Activated CD4-positive, alpha-beta T cell treated with anti-CD3 and anti-CD28 coated beads, Interleukin-2, amount 10 ng/mL, durations not matched to agents 7 days and 5 days (primary cell): ENCODE data around the gene RCAN1. TPM values are rescaled to one million over a fixed set of nuclear protein-coding genes. Genes with fewer than 3 reads are reported as not detected.
A peak's percentile ranks its signal among the peaks of the same experiment; 100 is the strongest.
"Not testable (repeated sequence)": the region's sequence is repeated elsewhere in the genome, so short reads cannot be mapped to it uniquely, and the experiment has no call there.

Experiments used
- CTCF ChIA-PET: fragments of 350-600 bp; sonication (Branson Sonifier 250); formaldehyde crosslinking; loops from one replicate; lab custom pipeline; 2021; ENCODE audit warnings: antibody characterized with exemption; lab: Charles Lee
- POLR2A ChIA-PET: fragments of 350-600 bp; sonication (Branson Sonifier 250); formaldehyde crosslinking; loops from one replicate; lab custom pipeline; 2021; ENCODE audit warnings: antibody characterized with exemption; lab: Charles Lee
- DNase-seq: peaks from one replicate; pipeline ENCODE4 v3.0.0-alpha.2; 2020
- H3K27ac Mint-ChIP-seq: one replicate; pipeline ENCODE4 v1.8.0; 2021; ENCODE audit warnings: mild to moderate bottlenecking, moderate library complexity, mixed read lengths
- H3K27me3 Mint-ChIP-seq: one replicate; pipeline ENCODE4 v1.8.0; 2021; ENCODE audit warnings: mixed read lengths
- H3K36me3 Mint-ChIP-seq: one replicate; pipeline ENCODE4 v1.8.0; 2021; ENCODE audit warnings: low read depth, mixed read lengths
- H3K4me1 Mint-ChIP-seq: one replicate; pipeline ENCODE4 v1.8.0; 2021; ENCODE audit warnings: mixed read lengths
- H3K4me3 Mint-ChIP-seq: one replicate; pipeline ENCODE4 v1.8.0; 2021; ENCODE audit warnings: mild to moderate bottlenecking, moderate library complexity, mixed read lengths
- H3K9me3 Mint-ChIP-seq: one replicate; pipeline ENCODE4 v1.8.0; 2021; ENCODE audit warnings: mixed read lengths
- total RNA-seq, 2 experiments: library from RNA; stranded (reverse); gene quantifications; one replicate each; pipeline ENCODE4 v1.2.3, GENCODE V29; 2021

RCAN1 gene
- total RNA-seq, 2 experiments from 2014 or later: 8.0 to 8.2 TPM

DNA sequence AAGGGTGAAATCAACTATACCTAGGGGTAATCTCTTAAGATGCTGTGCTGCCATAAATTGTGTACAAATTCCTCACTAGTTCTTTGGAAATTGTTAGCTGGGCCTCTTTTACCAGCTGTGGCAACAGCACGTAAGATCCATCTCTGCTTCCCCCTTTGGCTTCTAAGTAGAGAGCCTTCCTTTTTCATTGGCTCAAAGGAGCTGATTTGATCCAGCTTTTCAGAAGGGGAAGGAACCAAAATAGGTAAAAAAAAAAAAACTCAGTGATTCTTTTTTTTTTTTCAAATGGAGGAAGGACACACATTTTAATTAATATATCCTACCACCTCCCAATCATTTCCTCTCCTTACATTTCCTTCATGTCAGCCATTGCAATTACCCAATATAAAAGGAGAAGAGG lies 4.0 kb upstream of the RCAN1 start:
- CTCF ChIA-PET: interaction anchor here (1.4 to 1.6 kb wide), 2 partner anchors 16 to 18 kb away, joined by 3 to 7 read pairs; no protein-coding TSS in a partner anchor
- no peaks in the 10 kb centered on the region for H3K9me3 Mint-ChIP-seq
- peaks cover 17% of the 10 kb centered on the region for H3K27me3 Mint-ChIP-seq
- no peaks in the 10 kb centered on the region for H3K36me3 Mint-ChIP-seq
- peaks cover 7% of the 10 kb centered on the region for H3K4me1 Mint-ChIP-seq
- POLR2A ChIA-PET: no interaction called here
- no peak for DNase-seq
- H3K27ac Mint-ChIP-seq: no peak overlapping the region
- no peak overlapping the region for H3K4me3 Mint-ChIP-seq

DNA sequence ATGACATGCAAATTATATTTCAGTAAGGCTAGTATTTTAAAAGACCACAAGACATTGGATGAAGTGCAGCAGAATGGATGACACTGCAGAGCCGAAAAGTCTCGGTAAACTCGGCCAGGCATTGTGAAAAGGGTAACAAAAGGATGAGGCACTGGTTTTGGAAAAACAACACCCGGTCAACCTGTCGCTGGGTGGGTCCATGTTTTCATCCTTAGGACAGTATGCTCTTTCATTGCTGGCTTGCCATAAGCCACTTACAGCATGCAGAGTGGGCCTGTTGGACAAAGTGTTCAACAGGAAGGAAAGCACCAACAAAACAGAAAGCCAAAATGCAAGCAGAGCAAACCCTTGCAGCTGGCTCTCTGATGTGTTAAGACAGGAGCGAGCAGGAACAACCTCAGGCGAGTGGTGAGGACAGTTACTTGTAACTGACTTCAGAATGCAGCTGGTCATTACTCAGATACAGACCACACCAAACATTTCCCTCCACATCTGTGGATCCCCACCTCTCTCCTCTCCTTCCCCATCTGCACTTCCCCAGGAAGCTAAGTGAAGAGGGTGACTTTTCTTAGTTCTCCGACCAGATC lies 2.9 kb upstream of the RCAN1 start:
- Mint-ChIP-seq H3K4me3 (no peak overlapping the region), H3K27me3 (peaks cover 16% of the 10 kb centered on the region), H3K4me1 (peaks cover 15% of the 10 kb centered on the region), H3K27ac (no peak overlapping the region), H3K36me3 (no peaks in the 10 kb centered on the region), H3K9me3 (no peaks in the 10 kb centered on the region)
- ChIA-PET CTCF (interaction anchor here (1.4 to 1.6 kb wide), 2 partner anchors 15 to 19 kb away, joined by 3 to 7 read pairs; no protein-coding TSS in a partner anchor), POLR2A (no interaction called here)
- no peak for DNase-seq

DNA sequence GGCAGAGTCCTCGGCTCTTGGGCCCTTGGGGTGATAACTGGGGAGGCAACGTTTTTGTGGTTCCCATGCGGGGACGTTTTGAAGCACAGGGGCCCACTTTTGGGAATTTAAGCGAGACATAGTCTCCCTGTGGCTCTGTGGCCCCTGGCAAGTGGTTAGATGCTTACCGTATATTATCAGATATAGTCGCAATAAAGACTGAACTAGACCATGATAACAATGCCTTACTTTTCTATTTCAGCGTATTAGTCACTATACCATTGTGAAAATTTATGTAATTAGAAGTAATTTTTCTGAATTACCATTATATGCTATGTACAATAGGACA lies 538 bp upstream of the RCAN1 start:
- Mint-ChIP-seq H3K4me1 (peaks cover 26% of the 10 kb centered on the region), H3K9me3 (no peaks in the 10 kb centered on the region), H3K4me3 (peak overlapping the region; percentile 88), H3K36me3 (no peaks in the 10 kb centered on the region), H3K27ac (peak overlapping the region; percentile 90), H3K27me3 (peaks cover 18% of the 10 kb centered on the region)
- CTCF ChIA-PET: interaction anchor here (0.8 to 2.1 kb wide), 4 partner anchors 10 to 33 kb away, joined by 3 to 7 read pairs (median 4); no protein-coding TSS in a partner anchor
- DNase-seq: no peak
- POLR2A ChIA-PET: interaction anchor here (0.5 kb wide), 1 partner anchor 728 kb away, joined by 3 read pairs; no protein-coding TSS in a partner anchor

DNA sequence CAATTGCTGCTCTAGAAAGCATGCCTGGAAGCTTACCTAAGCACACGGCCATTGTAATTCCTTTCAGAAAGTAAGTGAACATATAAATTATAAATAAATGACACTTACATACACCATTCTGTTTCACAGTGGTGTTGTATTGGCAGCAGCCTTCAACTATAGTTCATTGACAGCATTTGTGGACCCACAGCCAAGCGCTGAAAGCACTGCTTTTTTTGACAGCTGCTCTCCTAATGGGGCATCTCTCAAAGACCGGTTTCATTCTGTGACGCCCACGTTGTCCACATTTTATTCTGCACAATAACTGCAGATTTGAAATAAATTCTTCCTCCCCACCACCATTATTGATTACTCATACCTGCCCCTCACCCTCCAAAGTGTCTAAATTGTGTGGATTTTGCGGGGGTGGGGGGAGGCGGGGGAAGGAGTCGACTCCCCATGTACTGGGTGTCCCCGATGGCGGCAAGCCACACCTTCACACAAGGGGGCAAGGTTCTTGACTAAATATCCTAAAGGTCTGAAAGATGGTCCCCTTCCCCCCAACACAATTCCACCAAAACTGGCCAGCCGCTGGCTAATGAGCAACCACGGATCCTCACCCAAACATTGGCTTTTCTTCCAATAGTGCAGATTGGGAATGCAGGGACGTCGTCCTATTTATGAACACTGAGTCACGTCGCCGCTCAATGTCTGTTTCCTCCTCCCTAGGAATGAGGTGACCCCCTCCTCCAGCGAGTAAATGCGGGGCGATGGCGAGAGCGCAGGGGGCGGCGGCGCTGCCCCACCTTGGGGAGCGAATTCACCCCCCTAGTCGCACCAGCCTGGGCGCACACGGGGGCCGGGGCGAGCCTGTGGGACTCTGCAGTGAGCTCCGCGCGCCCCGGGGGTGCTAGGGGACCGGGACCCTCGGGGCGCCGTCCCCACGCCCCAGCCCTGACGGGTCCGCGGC lies 960 bp downstream of the RCAN1 start:
- POLR2A ChIA-PET: no interaction called here
- H3K36me3 Mint-ChIP-seq: no peaks in the 10 kb centered on the region
- peak overlapping the region; percentile 79 for H3K27ac Mint-ChIP-seq
- H3K4me1 Mint-ChIP-seq: peaks cover 26% of the 10 kb centered on the region
- no peaks in the 10 kb centered on the region for H3K9me3 Mint-ChIP-seq
- H3K4me3 Mint-ChIP-seq: peak overlapping the region; percentile 80
- CTCF ChIA-PET: interaction anchor here (1.0 to 3.8 kb wide), 4 partner anchors 9 to 31 kb away, joined by 3 to 12 read pairs (median 4); no protein-coding TSS in a partner anchor
- no peak for DNase-seq
- peaks cover 18% of the 10 kb centered on the region for H3K27me3 Mint-ChIP-seq

DNA sequence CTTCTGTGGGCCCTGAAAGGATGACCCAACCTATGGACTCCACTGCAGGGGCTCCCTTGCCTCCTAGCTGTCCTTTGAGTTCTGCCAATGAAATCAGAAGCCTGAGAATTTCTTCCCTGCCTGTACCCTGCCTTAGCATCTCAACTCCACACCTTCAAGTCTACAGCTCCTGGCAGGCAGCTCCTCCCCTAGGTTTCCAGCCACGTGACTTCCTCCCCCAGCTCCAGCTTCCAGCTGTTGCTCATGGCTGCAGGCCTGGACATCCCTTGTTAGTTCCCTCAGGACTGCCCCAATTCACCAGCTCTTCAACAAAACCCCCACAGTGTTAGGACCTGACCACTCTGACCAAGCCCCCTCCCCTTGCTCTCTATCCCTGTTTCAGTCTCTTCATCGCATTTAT lies 2.4 kb downstream of the RCAN1 start:
- H3K36me3 Mint-ChIP-seq: no peaks in the 10 kb centered on the region
- CTCF ChIA-PET: interaction anchor here (3.8 kb wide), 1 partner anchor 10 kb away, joined by 12 read pairs; no protein-coding TSS in a partner anchor
- H3K9me3 Mint-ChIP-seq: no peaks in the 10 kb centered on the region
- POLR2A ChIA-PET: no interaction called here
- H3K27me3 Mint-ChIP-seq: peaks cover 18% of the 10 kb centered on the region
- peaks cover 26% of the 10 kb centered on the region for H3K4me1 Mint-ChIP-seq
- H3K4me3 Mint-ChIP-seq: no peak overlapping the region
- no peak for DNase-seq
- H3K27ac Mint-ChIP-seq: no peak overlapping the region

DNA sequence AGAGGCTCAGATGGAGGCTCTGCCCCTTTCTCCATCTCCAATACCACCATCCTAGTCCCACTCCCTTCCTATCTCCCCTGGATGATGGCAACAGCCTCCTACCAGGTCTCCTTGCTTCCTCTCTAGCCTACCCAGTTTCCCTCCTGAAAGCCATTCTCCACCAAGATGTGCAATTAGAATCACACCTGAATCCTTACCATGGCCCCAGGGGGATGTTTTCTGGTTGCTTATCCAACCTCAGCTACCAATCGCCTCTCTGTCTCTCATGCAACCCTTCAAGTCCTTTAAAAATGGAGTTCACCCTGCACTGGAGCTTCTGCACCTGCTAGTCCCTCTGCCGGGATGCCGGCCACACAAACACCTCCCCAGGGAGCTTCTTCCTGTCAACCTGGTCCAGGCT lies 2.9 kb downstream of the RCAN1 start:
- Mint-ChIP-seq H3K4me3 (no peak overlapping the region), H3K36me3 (no peaks in the 10 kb centered on the region), H3K27ac (no peak overlapping the region), H3K4me1 (peaks cover 26% of the 10 kb centered on the region), H3K9me3 (no peaks in the 10 kb centered on the region), H3K27me3 (peaks cover 18% of the 10 kb centered on the region)
- CTCF ChIA-PET: interaction anchor here (3.8 kb wide), 1 partner anchor 10 kb away, joined by 12 read pairs; no protein-coding TSS in a partner anchor
- POLR2A ChIA-PET: no interaction called here
- DNase-seq: no peak

DNA sequence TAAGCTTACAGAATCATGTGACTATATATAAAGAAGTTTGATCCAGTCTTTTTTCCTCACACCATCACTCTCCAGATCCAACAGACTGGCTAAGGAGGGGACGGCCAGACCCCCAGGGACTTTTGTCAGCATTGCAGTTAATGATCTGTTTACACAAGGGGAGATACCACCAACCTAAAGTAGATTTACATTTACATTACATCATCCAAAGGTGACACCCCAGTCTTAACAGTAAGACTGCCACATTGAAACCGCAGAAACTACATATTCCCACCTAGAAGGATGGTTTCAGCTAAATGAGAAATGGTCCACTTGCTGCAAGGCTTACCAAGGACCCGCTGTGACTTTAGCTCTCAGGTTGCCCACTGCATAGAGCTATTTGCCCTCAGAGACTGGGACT lies 3.4 kb downstream of the RCAN1 start:
- H3K4me3 Mint-ChIP-seq: no peak overlapping the region
- H3K27me3 Mint-ChIP-seq: peaks cover 18% of the 10 kb centered on the region
- no peak overlapping the region for H3K27ac Mint-ChIP-seq
- H3K4me1 Mint-ChIP-seq: peaks cover 26% of the 10 kb centered on the region
- ChIA-PET CTCF (interaction anchor here (3.8 kb wide), 1 partner anchor 9 kb away, joined by 12 read pairs; no protein-coding TSS in a partner anchor), POLR2A (no interaction called here)
- no peak for DNase-seq
- no peaks in the 10 kb centered on the region for H3K36me3 Mint-ChIP-seq
- no peaks in the 10 kb centered on the region for H3K9me3 Mint-ChIP-seq

DNA sequence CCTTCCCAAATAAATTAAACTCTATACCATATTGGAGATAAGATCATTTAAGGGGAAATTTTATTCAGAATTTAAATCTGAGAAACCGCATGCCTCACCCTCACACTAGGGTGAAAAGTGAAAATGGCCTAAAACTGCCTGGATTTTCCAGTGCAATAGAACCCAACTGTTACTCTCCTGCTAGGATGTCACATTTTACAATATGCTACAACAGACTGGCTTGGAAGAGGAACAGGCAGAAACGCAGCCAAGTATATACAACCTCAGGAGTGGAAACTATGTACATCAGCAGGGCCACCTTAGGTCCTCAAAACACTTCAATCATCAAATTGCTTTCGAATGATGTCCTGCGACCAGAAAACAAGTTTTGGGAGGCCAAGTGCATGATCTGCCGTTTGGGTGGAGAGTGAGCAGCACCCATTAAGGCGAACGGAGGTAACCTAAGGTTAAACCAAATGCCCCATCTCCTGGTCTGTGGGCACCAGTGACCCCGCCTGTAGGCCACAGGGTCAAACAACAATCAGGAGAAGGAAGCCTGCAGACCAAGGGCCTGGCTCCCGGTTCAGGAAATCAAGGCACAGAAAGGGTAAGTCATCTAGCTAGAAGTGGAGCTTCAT lies 4.9 kb downstream of the RCAN1 start:
- H3K36me3 Mint-ChIP-seq: no peaks in the 10 kb centered on the region
- DNase-seq: no peak
- ChIA-PET POLR2A (no interaction called here), CTCF (interaction anchor here (1.0 to 3.8 kb wide), 3 partner anchors 8 to 277 kb away, joined by 3 to 12 read pairs (median 4); no protein-coding TSS in a partner anchor)
- H3K27me3 Mint-ChIP-seq: peaks cover 18% of the 10 kb centered on the region
- no peaks in the 10 kb centered on the region for H3K9me3 Mint-ChIP-seq
- H3K4me1 Mint-ChIP-seq: peaks cover 21% of the 10 kb centered on the region
- no peak overlapping the region for H3K27ac Mint-ChIP-seq
- no peak overlapping the region for H3K4me3 Mint-ChIP-seq

DNA sequence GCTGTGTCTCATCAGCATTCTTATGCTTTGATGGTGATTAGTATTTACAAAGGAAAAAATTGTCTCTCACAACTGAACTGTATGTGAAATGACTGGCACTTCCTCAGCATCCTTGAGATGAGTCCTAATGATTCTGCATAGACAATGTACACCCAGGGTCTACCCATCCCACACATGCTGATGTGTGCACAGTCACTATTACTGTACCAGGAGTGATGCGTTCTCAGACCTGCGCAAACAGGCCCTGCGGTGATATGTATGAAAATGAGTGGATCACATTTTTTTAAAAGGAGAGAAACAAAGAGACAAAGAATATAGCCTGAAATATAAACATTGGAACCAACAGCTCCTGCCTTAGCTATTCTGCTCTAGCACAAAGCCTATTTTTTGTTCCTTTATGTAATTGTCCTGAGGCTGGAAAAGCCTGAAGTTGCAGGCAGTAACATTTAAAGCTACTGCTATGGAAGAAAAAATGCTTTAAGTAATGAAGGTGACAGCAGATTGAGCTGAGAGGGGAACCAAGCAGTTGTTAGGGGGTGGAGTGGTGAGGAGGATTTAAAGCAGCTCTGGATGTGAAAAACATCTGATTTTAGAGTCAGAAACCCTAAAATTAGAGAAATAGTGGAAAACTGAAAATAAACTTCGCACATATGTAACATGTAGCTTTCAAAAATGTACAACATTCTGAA lies 5.5 kb downstream of the RCAN1 start:
- no peak overlapping the region for H3K27ac Mint-ChIP-seq
- ChIA-PET POLR2A (no interaction called here), CTCF (interaction anchor here (0.8 kb wide), 1 partner anchor 61 kb away, joined by 3 read pairs; no protein-coding TSS in a partner anchor)
- no peak for DNase-seq
- H3K4me3 Mint-ChIP-seq: no peak overlapping the region
- H3K27me3 Mint-ChIP-seq: peaks cover 18% of the 10 kb centered on the region
- peaks cover 21% of the 10 kb centered on the region for H3K4me1 Mint-ChIP-seq
- no peaks in the 10 kb centered on the region for H3K36me3 Mint-ChIP-seq
- no peaks in the 10 kb centered on the region for H3K9me3 Mint-ChIP-seq

DNA sequence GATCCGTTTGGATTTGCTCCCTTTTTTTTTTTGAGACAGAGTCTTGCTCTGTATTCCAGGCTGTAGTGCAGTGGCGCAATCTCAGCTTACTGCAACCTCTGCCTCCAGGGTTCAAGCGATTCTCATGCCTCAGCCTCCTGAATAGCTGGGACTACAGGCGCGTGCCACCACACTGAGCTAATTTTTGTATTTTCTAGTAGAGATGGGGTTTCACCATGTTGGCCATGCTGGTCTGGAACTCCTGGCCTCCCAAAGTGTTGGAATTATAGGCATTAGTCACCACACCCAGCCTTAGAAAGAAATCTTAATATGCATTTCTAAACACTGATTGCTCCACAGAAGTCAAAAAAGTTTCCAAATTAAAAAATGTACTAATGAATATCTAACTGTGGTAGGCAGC lies 7.5 kb downstream of the RCAN1 start:
- DNase-seq, H3K36me3 Mint-ChIP-seq, POLR2A ChIA-PET, H3K4me3 Mint-ChIP-seq, H3K4me1 Mint-ChIP-seq, H3K9me3 Mint-ChIP-seq, H3K27ac Mint-ChIP-seq, H3K27me3 Mint-ChIP-seq: not testable (repeated sequence)
- CTCF ChIA-PET: interaction anchor here (0.6 to 1.1 kb wide), 2 partner anchors 15 to 256 kb away, joined by 3 to 4 read pairs; no protein-coding TSS in a partner anchor

DNA sequence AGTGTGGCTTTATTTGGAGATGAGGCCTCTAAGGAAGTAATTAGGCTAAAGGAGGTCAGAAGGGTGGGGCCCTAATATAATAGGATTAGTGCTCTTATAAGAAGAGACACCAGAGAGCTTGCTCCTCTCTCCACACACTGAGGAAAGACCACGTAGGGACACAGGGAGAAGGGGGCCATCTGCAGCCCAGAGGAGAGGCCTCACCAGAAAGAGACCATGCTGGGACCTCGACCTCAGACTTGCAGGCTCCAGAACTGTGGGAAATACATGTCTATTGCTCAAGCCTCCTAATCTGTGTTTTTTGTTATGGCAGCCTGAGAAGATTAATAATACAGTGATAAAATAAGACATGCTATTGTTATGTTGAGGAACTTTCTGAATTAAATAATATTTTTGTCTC lies 8.3 kb downstream of the RCAN1 start:
- H3K27me3 Mint-ChIP-seq: no peaks in the 10 kb centered on the region
- POLR2A ChIA-PET: no interaction called here
- no peaks in the 10 kb centered on the region for H3K9me3 Mint-ChIP-seq
- no peaks in the 10 kb centered on the region for H3K36me3 Mint-ChIP-seq
- H3K4me1 Mint-ChIP-seq: no peaks in the 10 kb centered on the region
- H3K27ac Mint-ChIP-seq: no peak overlapping the region
- H3K4me3 Mint-ChIP-seq: no peak overlapping the region
- CTCF ChIA-PET: interaction anchor here (0.6 kb wide), 1 partner anchor 256 kb away, joined by 4 read pairs; no protein-coding TSS in a partner anchor
- no peak for DNase-seq

DNA sequence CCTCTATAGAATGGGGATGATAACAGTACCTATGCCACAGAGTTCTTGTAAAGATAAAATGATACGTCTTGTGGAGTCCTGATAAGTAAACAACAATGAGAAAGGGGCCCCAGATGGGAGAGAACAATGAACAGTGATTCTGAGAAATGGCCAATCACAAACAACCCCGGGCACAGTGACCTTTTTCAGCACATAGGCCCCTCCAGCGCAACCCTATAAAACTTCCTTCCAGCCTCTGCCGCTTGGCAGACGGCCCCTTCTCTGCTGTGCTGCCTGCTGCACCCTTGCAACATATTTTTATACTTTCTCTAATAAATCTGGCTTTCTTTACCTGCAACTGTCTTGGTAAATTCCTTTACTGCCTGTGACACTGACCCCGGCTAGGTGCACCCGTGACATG lies 8.9 kb downstream of the RCAN1 start:
- no peak for DNase-seq
- Mint-ChIP-seq H3K4me3 (no peak overlapping the region), H3K4me1 (no peaks in the 10 kb centered on the region), H3K9me3 (no peaks in the 10 kb centered on the region), H3K27ac (no peak overlapping the region), H3K27me3 (no peaks in the 10 kb centered on the region), H3K36me3 (no peaks in the 10 kb centered on the region)
- ChIA-PET CTCF (no interaction called here), POLR2A (no interaction called here)
